GM18873 (cell line): ENCODE data around the gene IFT22.
"Not testable (repeated sequence)": the region's sequence is repeated elsewhere in the genome, so short reads cannot be mapped to it uniquely, and the experiment has no call there.

ENCODE experiments used
- ATAC-seq: cut with Tn5 transposase; IDR thresholded peaks from one replicate; pipeline ENCODE4 v1.9.1; 2021; ENCODE audit warnings: mild to moderate bottlenecking, moderate library complexity, moderate number of reproducible peaks; ENCODE audit not compliant: unreplicated experiment, low FRiP score

IFT22 gene

DNA sequence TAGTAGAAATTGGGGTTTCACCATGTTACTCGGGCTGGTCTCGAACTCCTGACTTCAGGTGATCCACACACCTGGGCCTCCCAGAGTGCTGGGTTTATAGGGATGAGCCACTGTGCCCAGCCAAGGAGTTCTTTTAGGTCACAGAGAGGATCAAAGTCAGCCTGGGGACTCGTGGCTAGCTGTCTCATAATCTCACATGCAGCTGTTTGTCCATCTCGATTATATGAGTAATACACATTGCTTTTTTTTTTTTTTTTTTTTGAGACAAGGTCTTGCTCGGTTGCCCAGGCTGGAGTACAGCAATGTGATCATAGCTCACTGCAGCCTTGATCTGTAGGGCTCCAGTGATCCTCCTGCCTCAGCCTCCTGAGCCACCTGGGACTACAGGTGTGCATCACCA is 2.2 kb downstream of the IFT22 start:
- no peak for ATAC-seq

DNA sequence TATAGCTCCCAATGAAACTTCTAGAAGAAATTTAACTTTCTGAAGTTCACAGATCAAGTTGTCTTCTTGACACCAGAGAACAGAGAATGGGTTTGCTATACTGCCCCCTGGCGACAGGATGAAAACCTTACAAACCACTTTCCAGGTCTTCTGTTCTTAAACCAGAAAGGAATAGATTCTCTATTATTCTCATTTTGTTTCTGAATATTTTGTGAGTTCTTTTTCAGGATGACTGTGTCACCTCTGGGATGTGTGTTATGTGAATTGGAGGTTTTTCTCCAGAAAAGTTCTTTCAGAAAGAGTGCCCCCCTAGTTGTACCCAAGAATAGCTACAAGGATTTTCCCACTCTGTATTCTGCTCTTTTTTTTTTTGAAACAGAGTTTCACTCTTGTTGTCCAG is 6.3 kb downstream of the IFT22 start:
- no peak for ATAC-seq

DNA sequence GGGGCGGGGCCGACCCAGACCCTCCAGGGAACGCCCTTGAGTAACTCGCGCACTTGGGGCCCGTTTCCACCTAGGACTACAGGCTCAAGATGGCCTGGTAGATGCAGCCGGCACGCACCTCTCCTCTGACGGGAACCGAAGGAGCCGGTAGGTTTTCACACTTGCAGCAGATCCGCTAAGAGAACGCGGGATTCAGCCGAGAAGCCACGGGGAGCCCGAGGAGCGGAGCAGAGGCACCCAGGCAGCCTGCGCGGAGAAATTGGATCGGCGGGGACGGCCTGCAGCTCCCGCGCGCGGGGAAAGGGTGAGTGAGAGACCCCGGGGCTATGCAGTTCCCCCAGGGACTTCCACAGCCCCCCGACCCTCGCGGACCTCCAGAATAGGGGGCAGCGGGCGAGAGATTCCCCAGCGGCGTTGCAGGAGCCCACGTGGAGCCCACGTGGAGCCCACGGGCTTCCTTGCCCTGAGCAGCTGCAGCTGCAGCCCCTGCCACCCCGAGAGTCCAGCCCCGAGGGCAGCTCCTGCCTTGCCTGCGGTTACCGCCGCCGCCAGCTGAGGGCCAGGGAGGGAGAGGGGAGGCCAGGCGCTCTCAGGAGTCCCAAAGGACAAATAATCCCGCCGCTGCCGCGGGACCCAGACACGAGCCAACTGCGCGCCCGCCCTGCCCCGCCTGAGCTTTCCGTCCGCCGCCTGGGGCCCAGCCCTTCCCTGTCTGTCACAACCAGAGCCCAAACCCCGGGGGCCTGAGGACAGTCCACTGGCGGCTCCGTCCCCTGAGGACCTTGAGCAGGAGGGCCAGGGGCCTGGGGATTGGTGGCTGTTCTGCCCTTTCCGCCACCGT is 13.1 kb downstream of the IFT22 start:
- ATAC-seq, result no peak

DNA sequence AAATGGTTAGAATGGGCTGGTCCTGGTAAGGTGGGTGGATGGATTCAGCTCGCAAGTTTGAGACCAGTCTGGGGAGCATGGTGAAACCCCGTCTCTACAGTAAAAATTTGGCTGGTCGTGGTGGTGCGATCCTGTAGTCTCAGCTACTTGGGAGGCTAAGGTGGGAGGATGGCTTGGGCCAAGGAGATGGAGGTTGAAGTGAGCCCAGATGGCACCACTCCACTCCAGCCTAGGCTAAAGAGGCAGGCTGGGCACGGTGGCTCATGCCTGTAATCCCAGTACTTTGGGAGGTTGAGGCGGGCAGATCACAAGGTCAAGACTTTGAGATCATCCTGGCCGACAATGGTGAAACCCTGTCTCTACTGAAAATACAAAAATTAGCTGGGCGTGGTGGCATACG is 15.3 kb downstream of the IFT22 start:
- no peak for ATAC-seq

DNA sequence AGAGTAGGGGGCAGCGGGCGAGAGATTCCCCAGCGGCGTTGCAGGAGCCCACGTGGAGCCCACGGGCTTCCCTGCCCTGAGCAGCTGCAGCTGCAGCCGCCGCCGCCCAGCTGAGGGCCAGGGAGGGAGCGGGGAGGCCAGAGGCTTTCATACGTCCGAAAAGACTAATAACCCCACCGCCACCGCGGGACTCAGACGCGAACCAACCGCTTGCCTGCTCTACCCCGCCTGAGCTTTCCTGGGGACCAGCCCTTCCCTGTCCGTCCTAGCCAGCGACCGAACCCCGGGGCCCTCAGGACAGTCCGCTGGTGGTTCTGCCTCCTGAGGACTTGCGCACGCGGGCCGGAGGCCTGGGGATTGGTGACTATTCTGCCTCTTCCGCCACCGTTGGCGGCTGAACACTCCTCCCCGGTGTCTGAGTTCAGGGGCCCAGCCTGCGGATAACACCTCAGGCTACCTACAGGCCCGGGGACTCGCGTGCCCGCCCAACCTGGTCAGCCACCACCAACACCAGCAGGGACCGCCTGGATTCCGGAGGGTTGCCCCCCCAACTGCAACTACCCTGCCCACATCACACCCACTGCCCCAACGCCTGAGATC is 18.4 kb downstream of the IFT22 start:
- no peak for ATAC-seq

DNA sequence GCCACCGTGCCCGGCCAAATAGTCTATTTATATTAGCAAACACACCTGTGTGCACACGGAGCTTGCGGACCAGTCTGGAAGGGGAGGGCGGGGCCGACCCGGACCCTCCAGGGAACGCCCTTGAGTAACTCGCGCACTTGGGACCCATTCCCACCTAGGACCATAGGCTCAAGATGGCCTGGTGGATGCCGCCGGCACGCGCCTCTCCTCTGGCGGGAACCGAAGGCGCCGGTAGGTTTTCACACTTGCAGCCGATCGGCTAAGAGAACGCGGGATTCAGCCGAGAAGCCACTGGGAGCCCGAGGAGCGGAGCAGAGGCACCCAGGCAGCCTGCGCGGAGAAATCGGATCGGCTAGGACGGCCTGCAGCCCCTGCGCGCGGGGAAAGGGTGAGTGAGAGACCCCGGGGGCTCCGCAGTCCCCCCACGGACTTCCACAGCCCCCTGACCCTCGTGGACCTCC is 18.9 kb downstream of the IFT22 start:
- no peak for ATAC-seq

DNA sequence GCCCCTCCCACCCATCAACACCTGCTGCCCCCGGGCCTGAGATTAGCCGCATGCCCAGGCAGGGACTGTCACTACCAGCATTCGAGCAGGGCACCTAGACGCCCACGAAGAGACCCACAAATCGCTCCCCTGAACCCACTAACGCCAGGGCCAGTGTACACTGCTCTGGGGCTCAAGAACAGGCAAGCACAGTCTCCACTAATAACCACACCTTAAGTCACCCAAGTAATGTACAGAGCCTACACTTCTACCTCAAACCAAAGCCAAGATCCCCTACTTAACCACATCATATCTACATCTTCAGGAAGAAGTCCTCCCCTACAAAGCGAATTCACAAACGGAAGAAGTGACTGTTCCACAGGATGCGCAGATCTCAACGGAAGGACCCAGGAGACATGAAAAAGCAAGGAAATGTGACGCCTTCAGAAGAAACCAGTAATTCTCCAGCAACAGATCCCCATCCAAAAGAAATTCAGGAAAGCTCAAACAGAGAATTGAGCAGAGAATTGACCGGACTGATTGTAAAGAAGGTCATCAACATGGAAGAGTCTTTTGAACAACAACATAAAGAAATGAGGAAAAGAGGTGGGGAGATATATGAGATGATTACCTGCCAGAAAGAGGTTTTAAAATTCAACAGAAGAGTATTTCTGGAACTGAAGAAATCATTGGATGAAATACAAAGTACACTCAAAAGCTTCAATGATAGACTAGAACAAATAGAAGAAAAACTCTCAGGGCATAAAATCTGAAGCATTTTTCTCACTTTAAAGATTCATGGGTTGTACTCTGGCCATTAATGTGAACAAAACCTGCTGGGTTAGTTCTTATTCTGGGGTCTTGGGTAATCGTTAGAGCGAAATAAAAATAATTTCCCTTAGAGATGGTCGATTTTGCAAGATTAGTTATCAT is 20.9 kb downstream of the IFT22 start:
- no peak for ATAC-seq

DNA sequence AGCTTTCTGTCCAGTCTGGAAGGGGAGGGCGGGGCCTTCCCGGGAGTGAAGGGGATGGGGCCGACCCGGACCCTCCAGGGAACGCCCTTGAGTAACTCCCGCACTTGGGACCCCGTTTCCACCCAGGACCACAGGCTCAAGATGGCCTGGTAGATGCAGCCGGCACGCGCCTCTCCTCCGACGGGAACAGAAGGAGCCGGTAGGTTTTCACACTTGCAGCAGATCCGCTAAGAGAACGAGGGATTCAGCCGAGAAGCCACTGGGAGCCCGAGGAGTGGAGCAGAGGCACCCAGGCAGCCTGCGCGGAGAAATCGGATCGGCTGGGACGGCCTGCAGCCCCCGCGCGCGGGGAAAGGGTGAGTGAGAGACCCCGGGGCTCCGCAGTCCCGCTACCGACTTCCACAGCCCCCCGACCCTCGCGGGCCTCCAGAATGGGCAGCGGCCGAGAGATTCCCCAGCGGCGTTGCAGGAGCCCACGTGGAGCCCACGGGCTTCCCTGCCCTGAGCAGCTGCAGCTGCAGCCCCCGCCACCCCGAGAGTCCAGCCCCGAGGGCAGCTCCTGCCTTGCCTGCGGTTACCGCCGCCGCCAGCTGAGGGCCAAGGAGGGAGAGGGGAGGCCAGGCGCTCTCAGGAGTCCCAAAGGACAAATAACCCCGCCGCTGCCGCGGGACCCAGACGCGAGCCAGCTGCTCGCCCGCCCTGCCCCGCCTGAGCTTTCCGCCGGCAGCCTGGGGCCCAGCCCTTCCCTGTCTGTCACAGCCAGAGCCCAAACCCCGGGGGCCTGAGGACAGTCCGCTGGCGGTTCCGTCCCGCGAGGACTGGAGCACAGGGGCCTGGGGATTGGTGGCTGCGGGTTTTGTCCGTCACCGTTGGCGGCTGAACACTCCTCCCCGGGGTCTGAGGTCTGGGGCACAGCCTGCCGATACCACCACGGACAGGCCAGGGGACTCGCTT is 21.8 kb downstream of the IFT22 start:
- no peak for ATAC-seq

DNA sequence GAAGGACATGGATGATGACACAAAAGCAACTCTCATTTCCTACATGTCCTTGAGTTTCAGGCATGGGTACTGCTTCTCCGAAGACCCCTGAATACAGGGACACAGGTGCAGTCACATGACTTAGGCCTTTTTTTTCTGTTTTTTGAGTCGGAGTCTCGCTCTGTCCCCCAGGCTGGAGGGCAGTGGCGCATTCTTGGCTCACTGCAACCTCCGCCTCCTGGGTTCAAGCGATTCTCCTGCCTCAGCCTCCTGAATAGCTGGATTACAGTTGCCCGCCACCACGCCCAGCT is 26.8 kb downstream of the IFT22 start:
- ATAC-seq, result no peak

DNA sequence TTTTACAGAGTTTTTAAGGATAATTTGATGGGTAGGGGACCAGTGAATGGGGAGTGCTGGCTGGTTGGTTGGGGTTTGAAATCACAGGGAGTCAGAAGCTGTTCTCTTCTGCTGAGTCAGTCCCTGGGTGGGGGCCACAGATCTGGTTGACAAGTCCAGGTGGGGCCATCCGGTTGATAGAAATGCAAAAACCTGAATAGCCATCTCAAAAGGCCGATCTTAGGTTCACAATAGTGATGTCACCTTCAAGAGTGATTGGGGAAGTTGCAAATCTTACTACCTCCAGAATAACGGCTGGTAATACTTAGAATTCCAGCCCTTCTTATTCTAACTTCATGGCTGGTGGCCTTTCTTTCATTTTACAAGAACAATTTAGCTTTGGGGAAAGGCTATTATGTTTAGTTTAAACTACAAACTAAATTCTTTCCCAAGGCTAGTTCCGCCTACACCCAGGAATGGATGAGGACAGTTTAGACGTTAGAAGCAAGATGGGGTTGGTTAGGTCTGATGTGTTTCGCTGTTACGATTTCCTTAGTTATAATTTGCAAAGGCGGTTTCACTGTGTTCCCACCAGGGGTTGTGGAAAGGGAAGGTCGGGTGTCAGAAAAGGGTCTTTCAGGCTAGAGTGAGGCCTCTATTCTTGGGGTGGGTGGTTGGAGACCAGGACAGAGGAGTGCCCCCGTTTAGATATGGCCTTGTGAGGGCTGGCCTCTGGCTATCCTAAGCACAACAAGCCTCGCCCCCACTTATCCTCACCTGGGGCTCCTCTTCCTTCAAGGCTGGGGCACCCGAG is 27.4 kb downstream of the IFT22 start:
- ATAC-seq, result no peak

DNA sequence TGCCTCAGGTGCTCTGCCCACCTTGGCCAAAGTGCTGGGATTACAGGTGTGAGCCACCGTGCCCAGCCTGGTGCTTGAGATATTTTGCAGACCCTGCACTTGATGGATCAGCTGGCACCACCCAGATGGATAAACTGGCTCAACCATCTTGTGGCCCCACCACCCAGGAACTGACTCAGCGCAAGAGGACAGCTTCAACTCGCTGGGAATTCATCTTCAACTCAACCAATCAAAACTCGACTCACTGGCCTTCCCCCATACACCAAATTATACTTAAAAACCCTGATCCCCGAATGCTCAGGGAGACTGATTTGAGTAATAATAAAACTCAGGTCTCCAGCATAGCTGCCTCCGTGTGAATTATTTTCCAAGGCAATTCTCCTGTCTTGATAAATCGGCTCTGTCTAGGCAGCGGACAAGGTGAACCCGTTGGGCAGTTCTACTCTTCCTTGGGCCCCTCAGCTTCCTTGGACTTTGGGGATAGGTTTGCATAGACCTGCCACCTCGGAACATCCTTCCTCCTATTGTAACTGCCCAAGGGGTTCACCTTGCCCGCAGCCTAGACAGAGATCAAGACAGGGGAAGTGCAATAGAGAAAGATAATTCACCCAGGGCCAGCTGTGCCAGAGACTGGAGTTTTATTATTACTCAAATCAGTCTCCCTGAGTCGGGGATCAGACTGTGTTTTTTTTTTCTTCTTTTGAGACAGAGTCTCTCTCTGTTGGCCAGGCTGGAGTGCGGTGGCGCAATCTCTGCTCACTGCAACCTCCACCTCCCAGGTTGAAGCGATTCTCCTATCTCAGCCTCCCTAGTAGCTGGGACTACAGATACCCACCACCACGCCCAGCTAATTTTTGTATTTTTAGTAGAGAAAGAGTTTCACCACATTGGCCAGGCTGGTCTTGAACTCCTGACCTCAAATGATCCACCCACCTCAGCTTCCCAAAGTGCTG is 28.3 kb downstream of the IFT22 start:
- ATAC-seq, result not testable (repeated sequence)

DNA sequence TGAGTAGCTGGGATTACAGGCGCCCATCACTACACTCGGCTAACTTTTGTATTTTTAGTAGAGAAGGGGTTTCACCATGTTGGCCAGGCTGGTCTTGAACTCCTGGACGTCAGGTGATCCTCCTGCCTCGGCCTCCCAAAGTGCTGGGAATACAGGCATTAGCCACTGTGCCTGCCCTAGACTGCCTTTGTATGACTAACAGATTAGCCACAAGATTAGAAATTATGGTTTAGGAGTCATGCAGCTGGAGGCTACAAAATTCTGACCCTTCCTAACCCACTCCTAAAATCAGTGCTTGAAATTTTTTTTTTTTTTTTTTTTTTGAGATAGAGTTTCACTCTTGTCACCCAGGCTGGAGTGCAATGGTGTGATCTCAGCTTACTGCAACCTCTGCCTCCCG is 29.0 kb downstream of the IFT22 start:
- ATAC-seq, result not testable (repeated sequence)

DNA sequence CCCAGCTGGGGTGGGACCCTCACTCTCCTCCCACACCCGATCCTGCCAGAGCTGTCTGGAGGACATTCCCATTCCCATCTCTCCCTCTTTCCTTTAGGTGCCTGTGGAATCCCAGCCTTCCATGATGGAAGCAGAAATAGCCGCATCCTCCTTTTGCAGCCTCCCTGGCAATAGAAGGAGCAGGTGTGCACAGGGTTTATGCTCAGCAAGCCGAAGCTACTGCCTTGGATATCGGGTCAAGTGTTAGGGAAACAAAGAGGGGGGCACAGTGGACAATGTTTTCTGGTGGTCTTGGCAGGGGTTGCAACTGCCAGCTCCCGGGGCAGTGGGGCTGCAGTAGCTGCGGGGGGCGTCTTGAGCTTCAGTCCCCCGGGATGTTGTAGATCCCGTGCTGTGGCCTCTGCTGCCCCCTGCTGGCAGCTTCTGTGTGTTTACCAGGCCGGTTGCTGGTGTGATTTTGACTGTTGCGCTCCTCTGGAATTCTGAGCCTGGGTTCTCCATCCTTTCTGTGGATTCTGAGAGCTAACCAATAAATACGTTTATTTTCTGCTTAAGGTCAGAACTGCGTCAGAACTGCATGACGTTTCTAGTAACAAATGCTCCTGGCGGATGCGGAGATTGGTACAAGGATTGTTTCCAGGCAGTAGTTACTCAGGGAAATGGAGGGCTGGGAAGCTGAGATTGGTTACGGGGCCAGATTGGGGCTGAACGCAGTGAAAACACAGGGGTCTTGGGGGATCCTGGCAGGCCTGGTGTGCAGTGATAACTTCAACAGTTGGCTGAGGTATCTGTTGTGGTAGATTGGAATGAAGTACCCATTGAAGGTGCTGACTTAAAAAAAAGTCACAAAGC is 31.2 kb downstream of the IFT22 start:
- ATAC-seq, result not testable (repeated sequence)

DNA sequence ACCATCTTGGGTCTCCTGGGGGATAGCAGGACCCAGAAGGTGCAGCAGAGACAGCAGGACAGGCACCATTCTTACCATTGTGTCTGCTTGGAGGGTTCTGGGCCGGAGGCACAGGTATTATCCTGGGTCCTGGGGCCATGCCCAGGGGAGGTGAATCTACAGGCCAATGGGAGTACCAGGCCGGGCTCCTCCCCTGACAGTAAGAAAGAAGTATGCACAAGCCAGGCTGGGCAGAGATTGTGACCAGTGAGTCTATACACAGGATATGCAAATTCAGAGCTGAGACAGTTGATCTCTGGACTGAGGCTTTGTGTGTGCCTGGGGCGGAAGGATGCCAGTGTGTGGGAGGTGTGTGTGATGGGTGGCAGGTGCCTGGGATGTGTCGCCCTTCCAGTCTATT is 31.9 kb downstream of the IFT22 start:
- not testable (repeated sequence) for ATAC-seq

DNA sequence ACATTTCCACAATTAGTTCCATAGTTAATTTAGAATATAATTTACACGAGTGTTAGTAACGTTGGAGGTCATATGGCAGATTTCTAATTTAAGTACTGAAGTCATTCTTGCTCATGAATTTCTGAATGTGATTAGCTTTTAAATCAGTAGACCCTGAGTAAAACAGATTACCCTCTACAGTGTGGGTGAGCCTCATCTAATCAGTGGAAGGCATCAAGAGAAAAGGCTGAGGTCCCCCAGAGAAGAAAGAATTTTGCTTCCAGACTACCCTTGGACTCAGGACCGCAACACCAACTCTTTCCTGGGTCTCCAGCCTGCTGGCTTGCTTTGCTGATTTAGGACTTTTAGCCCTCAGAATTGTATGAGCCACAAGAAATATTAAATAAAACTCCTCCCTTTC is 33.2 kb downstream of the IFT22 start:
- ATAC-seq, result no peak

DNA sequence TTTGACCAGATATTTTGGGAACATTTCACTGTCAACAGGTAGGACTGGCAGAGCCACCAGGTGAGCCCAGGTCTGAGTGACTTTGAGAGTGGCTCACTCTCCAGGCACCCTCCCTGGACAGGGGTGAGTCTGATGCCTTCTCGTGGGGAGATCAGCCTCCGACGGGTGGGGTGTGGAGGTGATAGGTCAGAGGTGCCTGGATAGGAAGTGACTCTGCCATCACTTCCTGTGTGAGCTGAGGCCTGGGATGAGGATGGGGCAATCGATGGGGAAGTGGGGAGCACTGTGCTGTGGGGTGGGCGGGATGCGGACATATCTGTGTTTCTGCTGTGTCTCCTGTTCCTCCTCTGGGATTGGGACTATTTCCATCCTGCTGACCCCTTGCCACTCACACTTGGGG is 34.6 kb downstream of the IFT22 start:
- no peak for ATAC-seq

DNA sequence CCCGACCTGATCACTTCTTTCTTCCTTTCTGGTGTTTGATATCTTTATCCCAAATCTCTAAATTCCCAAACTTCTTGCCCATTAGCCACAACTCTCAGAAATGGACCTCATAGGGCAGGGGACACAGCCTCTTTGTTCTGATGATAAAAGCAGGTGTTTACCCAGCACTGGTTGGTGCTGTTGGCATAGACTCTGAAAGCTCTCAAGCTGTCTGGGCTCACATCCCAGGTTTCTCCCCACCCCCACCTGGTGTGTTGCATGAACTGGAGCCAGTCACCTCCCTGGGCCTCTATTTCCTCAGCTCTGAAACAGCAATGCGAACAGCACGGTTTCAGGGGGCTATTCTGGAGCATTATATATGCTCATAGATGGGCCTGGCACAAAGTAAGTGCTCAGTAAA is 35.7 kb downstream of the IFT22 start:
- not testable (repeated sequence) for ATAC-seq
